Stimulated activated naive CD8-positive, alpha-beta T cell treated with anti-CD3 and anti-CD28 coated beads, Interleukin-15, amount 100 ng/mL, for 72 hours (primary cell): ENCODE data around the gene MUC5AC.
"Not testable (repeated sequence)": the region's sequence is repeated elsewhere in the genome, so short reads cannot be mapped to it uniquely, and the experiment has no call there.

Source experiments
- ATAC-seq: fragments of 150-1000 bp; cut with Tn5 transposase; 2 replicates; pipeline ENCODE4 v1.10.0; 2021; ENCODE audit warnings: mild to moderate bottlenecking, moderate library complexity
- DNase-seq, 2 donors: peaks; one replicate each; pipeline ENCODE4 v3.0.0; 2021 to 2022
- H3K27ac Mint-ChIP-seq, 2 donors: one replicate each; pipeline ENCODE4 v1.8.0; 2022; ENCODE audit warnings: mild to moderate bottlenecking in 2 of 2, mixed read lengths in 2 of 2, moderate library complexity in 2 of 2
- H3K27me3 Mint-ChIP-seq: one replicate; pipeline ENCODE4 v1.8.0; 2022; ENCODE audit warnings: mixed read lengths
- H3K4me1 Mint-ChIP-seq: one replicate; pipeline ENCODE4 v1.8.0; 2022; ENCODE audit warnings: mild to moderate bottlenecking, mixed read lengths
- H3K4me3 Mint-ChIP-seq, 2 donors: one replicate each; pipeline ENCODE4 v1.8.0; 2022; ENCODE audit warnings: mild to moderate bottlenecking in 2 of 2, mixed read lengths in 2 of 2, moderate library complexity in 1 of 2
- H3K9me3 Mint-ChIP-seq, 2 donors: one replicate each; pipeline ENCODE4 v1.8.0; 2022; ENCODE audit warnings: mixed read lengths in 2 of 2

MUC5AC gene

DNA sequence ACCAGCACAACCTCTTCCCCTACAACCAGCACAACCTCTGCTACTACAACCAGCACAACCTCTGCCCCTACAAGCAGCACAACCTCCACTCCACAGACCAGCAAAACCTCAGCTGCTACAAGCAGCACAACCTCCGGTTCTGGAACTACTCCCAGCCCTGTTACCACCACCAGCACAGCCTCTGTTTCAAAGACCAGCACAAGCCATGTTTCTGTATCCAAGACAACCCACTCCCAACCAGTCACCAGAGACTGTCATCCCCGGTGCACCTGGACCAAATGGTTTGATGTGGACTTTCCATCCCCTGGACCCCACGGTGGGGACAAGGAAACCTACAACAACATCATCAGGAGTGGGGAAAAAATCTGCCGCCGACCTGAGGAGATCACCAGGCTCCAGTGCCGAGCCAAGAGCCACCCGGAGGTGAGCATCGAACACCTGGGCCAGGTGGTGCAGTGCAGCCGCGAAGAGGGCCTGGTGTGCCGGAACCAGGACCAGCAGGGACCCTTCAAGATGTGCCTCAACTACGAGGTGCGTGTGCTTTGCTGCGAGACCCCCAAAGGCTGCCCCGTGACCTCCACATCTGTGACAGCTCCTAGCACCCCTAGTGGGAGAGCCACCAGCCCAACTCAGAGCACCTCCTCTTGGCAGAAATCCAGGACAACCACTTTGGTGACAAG is 30.8 kb downstream of the MUC5AC start:
- not testable (repeated sequence) for H3K27me3 Mint-ChIP-seq, ATAC-seq, DNase-seq, H3K4me1 Mint-ChIP-seq, H3K4me3 Mint-ChIP-seq, H3K9me3 Mint-ChIP-seq, H3K27ac Mint-ChIP-seq

DNA sequence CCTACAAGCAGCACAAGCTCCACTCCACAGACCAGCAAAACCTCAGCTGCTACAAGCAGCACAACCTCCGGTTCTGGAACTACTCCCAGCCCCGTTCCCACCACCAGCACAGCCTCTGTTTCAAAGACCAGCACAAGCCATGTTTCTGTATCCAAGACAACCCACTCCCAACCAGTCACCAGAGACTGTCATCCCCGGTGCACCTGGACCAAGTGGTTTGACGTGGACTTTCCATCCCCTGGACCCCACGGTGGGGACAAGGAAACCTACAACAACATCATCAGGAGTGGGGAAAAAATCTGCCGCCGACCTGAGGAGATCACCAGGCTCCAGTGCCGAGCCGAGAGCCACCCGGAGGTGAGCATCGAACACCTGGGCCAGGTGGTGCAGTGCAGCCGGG is 32.1 kb downstream of the MUC5AC start:
- ATAC-seq, H3K4me3 Mint-ChIP-seq, DNase-seq, H3K4me1 Mint-ChIP-seq, H3K9me3 Mint-ChIP-seq, H3K27me3 Mint-ChIP-seq, H3K27ac Mint-ChIP-seq: not testable (repeated sequence)

DNA sequence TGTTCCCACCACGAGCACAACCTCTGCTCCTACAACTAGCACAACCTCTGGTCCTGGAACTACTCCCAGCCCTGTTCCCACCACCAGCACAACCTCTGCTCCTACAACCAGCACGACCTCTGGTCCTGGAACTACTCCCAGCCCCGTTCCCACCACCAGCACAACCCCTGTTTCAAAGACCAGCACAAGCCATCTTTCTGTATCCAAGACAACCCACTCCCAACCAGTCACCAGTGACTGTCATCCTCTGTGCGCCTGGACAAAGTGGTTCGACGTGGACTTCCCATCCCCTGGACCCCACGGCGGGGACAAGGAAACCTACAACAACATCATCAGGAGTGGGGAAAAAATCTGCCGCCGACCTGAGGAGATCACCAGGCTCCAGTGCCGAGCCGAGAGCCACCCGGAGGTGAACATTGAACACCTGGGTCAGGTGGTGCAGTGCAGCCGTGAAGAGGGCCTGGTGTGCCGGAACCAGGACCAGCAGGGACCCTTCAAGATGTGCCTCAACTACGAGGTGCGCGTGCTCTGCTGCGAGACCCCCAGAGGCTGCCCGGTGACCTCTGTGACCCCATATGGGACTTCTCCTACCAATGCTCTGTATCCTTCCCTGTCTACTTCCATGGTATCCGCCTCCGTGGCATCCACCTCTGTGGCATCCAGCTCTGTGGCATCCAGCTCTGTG is 34.2 kb downstream of the MUC5AC start:
- DNase-seq, H3K4me1 Mint-ChIP-seq, H3K4me3 Mint-ChIP-seq, H3K9me3 Mint-ChIP-seq, ATAC-seq, H3K27me3 Mint-ChIP-seq, H3K27ac Mint-ChIP-seq: not testable (repeated sequence)

DNA sequence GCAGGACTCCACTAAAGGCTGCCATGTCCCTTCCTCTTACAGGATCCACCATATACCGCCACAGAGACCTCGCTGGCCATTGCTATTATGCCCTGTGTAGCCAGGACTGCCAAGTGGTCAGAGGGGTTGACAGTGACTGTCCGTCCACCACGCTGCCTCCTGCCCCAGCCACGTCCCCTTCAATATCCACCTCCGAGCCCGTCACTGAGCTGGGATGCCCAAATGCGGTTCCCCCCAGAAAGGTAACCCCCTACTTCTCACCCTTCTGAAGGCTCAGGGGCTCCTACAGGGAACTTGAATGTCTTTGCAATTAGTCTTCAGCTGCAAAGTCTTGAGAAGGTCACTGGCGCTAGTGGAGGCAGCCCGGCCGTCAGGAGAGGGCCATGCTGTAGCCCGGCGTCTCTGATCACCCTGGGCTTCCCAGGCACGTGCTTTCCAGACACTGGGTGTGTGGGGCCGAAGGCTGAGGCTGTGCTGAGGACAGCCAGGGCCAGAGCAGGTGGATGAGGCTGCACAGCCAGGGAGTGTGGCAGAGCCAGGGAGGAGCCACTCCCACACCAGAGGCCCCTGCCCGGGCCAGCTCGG is 35.1 kb downstream of the MUC5AC start:
- ATAC-seq, result no peak
- Mint-ChIP-seq H3K27ac (no peak overlapping the region), H3K4me3 (no peak overlapping the region)

DNA sequence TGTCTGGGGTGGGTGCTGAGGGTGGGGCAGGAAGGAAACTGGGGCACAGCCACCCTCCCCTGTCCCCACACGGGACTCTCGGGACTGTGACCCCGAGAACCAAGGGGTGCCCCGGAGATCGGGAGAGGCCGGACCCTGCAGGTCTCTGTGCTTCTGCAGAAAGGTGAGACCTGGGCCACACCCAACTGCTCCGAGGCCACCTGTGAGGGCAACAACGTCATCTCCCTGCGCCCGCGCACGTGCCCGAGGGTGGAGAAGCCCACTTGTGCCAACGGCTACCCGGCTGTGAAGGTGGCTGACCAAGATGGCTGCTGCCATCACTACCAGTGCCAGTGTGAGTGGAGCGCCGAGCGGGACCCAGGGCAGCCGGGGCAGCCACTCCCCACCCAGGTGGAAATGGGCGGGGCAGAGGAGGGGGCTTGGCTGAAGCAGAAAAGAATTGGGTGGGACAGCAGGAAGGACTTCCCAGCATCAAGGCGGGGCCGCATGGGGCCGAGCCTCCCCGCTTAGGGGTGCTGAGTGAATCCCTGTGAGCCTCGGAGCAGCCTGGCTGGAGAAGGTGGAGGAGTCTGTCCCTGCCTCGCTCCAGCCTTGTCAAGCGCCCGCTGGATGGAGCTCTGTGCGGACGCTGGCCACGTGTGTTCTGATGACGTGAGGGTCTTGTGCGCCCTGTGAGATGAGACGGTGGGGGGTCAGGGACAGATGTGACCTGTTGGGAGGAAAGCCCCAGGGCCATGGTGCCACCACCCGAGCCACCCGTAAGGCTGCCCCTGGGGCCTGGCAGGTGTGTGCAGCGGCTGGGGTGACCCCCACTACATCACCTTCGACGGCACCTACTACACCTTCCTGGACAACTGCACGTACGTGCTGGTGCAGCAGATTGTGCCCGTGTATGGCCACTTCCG is 35.8 kb downstream of the MUC5AC start:
- Mint-ChIP-seq H3K9me3 (no peaks in the 10 kb centered on the region), H3K4me3 (no peak overlapping the region), H3K27me3 (no peaks in the 10 kb centered on the region), H3K27ac (no peak overlapping the region), H3K4me1 (no peaks in the 10 kb centered on the region)
- DNase-seq, result no peak
- no peak for ATAC-seq

More for the DNA sequence above, 35.1 kb downstream of the MUC5AC start:
- Mint-ChIP-seq H3K27me3 (no peaks in the 10 kb centered on the region), H3K9me3 (no peaks in the 10 kb centered on the region), H3K4me1 (no peaks in the 10 kb centered on the region)
- no peak for DNase-seq

DNA sequence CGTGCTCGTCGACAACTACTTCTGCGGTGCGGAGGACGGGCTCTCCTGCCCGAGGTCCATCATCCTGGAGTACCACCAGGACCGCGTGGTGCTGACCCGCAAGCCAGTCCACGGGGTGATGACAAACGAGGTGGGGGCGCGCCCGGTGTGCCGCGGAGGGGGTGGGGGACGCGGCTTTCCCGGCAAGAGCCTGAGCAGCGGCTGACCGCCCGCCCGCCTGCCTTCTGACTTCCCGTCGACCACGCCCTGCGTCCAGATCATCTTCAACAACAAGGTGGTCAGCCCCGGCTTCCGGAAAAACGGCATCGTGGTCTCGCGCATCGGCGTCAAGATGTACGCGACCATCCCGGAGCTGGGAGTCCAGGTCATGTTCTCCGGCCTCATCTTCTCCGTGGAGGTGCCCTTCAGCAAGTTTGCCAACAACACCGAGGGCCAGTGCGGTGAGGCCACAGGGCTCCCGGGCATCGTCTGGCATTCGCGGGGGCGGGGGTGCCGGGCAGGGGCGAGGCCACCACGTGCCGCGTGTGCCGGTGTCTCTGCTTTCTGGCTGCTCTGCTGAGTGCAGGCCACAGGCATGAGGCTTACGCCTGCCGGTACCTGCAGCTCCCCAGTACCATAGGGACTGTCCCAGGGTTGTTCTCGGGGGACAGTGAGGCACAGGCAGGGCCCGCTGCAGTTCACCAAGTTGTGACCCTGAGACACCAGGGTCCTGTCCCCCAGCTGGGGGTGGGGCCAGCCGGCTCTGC is 36.7 kb downstream of the MUC5AC start:
- H3K27me3 Mint-ChIP-seq, result no peaks in the 10 kb centered on the region
- ATAC-seq (no peak), DNase-seq (no peak)
- no peak overlapping the region for H3K27ac Mint-ChIP-seq
- no peaks in the 10 kb centered on the region for H3K4me1 Mint-ChIP-seq
- H3K9me3 Mint-ChIP-seq, result no peaks in the 10 kb centered on the region
- no peak overlapping the region for H3K4me3 Mint-ChIP-seq

DNA sequence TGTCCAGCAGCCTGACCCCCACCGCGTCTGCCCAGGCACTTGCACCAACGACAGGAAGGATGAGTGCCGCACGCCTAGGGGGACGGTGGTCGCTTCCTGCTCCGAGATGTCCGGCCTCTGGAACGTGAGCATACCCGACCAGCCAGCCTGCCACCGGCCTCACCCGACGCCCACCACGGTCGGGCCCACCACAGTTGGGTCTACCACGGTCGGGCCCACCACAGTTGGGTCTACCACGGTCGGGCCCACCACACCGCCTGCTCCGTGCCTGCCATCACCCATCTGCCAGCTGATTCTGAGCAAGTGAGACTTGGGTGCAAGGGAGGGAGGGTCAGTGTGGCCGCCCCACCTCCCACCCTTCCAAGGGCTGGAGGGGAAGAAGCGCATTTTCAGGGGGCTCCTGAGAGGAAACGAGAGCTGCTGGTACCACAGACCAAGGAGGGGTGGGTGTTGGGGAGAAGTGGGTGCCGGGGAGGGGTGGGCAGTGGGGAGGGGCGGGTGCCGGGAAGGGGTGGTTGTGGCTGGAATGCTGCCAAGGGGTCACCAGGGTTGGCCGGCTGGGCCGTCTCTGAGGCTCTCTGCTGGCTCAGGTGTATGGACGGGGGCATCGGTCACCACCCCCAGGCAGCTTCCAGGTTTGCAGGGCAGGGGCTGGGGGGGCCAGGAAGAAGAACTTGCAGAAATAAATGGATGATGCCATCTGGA is 37.4 kb downstream of the MUC5AC start:
- DNase-seq (peak in 1 of 2 donors; percentile 7), ATAC-seq (peak; percentile 4)
- Mint-ChIP-seq H3K4me1 (no peaks in the 10 kb centered on the region), H3K27me3 (no peaks in the 10 kb centered on the region), H3K4me3 (no peak overlapping the region), H3K27ac (no peak overlapping the region), H3K9me3 (no peaks in the 10 kb centered on the region)

DNA sequence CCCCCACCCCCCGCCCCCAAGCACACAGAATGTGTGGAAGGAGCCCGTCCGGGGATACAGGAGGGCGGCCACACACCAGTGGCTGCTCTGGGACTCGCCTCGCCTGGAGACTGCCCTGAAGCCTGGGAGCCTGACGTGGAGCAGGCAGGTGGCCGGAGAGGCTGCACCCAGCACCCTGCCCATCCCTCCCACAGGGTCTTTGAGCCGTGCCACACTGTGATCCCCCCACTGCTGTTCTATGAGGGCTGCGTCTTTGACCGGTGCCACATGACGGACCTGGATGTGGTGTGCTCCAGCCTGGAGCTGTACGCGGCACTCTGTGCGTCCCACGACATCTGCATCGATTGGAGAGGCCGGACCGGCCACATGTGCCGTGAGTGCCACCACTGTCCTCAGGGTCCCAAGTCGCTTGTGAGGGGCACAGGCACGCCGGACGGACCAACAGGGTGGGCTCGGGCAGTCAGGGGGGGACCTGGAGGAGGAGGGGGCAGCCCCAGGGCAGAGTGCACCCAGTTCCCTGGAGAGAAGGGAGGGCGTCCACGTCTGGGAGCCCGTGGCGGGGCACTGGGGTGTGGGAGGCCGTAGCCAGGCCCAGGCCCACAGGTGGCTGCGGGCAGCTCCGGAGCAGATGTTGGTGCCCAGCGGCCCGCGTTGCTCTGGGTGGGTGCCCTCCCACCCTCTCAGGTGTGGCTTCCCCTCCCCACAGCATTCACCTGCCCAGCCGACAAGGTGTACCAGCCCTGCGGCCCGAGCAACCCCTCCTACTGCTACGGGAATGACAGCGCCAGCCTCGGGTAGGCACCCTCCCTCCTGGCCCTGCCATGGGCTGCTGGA is 38.1 kb downstream of the MUC5AC start:
- H3K4me1 Mint-ChIP-seq, result no peaks in the 10 kb centered on the region
- ATAC-seq, result peak; percentile 3
- no peak overlapping the region for H3K27ac Mint-ChIP-seq
- H3K9me3 Mint-ChIP-seq, result no peaks in the 10 kb centered on the region
- no peak overlapping the region for H3K4me3 Mint-ChIP-seq
- no peaks in the 10 kb centered on the region for H3K27me3 Mint-ChIP-seq
- DNase-seq, result peak in 1 of 2 donors; percentile 8

DNA sequence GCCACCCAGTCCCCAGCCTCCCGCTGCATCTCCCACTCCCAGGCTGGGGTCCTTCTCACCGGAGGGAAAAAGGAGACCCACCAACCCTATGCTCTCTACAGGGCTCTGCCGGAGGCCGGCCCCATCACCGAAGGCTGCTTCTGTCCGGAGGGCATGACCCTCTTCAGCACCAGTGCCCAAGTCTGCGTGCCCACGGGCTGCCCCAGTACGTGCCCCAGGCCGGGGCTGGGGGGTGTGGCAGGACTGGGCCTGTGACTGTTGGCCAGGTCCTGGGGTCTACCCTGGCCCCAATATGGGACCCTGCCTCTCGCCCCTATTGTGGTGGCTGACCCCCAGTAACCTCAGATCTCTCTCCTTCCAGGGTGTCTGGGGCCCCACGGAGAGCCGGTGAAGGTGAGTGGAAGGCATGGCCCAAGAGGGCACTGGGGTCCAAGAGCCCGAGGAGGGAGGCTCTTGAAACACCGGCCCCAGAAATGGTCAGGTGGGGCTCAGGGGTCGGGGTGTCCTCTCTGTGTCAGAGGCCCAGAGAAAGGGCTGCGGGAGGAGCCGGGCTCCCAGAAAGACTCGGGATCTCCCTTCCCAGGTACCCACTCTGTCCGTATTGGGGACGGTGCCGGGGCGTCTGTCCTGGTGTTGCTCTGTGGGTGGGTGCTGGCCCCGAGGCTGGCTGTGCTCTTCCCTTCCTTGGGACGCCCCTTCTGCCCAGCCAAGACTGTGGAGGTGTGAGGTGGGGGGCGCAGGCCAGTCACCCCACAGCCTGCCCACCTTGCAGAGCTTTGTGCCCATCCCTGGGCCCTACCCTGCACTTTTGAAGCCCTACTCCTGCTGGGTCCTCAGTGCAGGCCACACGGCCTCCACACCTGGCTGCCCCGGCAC is 39.0 kb downstream of the MUC5AC start:
- Mint-ChIP-seq H3K27me3 (no peaks in the 10 kb centered on the region), H3K4me1 (no peaks in the 10 kb centered on the region), H3K9me3 (no peaks in the 10 kb centered on the region), H3K4me3 (no peak overlapping the region), H3K27ac (peak overlapping the region in 1 of 2 donors; percentile 69)
- ATAC-seq (peak; percentile 4), DNase-seq (peak in 1 of 2 donors; percentile 9)

DNA sequence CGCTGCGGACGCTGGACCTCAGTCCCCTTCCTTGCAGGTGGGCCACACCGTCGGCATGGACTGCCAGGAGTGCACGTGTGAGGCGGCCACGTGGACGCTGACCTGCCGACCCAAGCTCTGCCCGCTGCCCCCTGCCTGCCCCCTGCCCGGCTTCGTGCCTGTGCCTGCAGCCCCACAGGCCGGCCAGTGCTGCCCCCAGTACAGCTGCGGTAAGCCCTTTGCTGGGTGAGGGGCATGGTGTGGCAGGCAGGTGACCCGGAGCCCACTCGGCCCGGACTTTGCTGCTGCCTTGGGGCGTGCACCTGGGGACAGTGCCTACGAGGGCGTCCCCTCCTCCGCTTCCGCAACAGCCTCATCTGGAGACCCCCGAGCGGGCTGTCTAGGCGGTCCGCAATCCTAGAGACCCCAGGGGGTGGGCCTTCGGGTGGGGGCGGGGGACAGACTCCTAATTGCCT is 39.7 kb downstream of the MUC5AC start:
- Mint-ChIP-seq H3K9me3 (no peaks in the 10 kb centered on the region), H3K4me3 (no peak overlapping the region), H3K4me1 (no peaks in the 10 kb centered on the region), H3K27me3 (no peaks in the 10 kb centered on the region), H3K27ac (no peak overlapping the region)
- ATAC-seq (no peak), DNase-seq (peak in 1 of 2 donors; percentile 7)

DNA sequence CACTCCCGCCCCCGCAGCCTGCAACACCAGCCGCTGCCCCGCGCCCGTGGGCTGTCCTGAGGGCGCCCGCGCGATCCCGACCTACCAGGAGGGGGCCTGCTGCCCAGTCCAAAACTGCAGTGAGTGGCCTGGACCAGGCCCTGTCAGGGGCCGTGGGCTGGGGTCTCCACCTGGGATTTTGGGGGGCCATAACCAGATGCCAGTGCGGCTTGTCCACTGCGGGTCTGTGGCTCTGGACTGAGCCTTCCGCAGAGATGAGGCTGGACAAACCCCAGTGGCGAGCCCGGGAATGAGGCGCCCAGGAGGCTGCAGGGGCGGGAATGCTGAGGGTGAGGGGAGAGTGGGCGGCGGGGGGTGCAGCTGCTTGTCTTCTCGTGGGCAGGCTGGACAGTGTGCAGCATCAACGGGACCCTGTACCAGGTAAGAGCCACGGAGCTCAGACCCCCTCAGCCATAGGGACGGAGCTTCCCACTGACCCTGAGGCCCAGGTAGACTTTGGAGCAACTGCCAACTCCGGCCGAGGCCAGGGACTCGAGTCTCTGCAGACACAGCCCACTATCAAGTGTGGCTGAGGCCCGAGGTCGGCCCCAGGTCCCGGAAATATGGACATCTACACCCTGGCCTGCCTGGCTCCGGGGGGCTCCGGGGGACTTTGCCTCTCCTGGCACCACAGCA is 40.3 kb downstream of the MUC5AC start:
- ATAC-seq, result no peak
- Mint-ChIP-seq H3K27ac (no peak overlapping the region), H3K4me3 (no peak overlapping the region)

DNA sequence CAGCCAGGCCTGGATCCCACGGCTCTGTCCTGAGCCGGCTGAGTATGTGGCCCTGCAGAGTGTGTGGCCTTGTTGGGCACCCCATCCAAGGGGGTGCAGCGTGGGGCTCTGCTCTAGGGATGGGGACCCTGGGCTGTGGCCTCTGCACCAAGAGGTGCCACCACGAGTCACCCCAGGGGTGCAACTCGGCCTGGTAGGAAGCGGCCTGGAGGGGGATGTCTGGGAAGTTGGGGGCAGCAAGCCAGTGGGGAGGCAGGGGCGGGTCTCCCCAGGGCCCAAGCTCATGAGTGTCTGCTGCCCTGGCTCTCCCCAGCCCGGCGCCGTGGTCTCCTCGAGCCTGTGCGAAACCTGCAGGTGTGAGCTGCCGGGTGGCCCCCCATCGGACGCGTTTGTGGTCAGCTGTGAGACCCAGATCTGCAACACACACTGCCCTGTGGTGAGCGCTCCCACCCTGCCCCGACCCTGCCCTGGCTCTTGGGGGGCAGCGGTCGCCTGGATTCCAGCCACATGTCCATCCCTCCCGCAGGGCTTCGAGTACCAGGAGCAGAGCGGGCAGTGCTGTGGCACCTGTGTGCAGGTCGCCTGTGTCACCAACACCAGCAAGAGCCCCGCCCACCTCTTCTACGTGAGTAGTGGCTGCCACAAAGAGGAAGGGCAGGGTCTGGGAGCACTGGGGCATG is 40.9 kb downstream of the MUC5AC start:
- H3K9me3 Mint-ChIP-seq, result no peaks in the 10 kb centered on the region
- H3K27ac Mint-ChIP-seq, result no peak overlapping the region
- no peak for DNase-seq
- H3K27me3 Mint-ChIP-seq, result no peaks in the 10 kb centered on the region
- H3K4me1 Mint-ChIP-seq, result no peaks in the 10 kb centered on the region
- H3K4me3 Mint-ChIP-seq, result no peak overlapping the region
- no peak for ATAC-seq

More for the DNA sequence above, 40.3 kb downstream of the MUC5AC start:
- Mint-ChIP-seq H3K4me1 (no peaks in the 10 kb centered on the region), H3K9me3 (no peaks in the 10 kb centered on the region), H3K27me3 (no peaks in the 10 kb centered on the region)
- DNase-seq, result no peak
